ENCODE measurements around the gene PDE6A. TPM values are rescaled to one million over a fixed set of nuclear protein-coding genes. Genes with fewer than 3 reads are reported as not detected.

The PDE6A gene
- total and polyA plus RNA-seq, 2 of the 8 experiments (the other 6 are each of a cell fraction or from before 2014, with no cell fraction given), result not detected

GRCh38 chr5:149849280-149849965, 95.2 kb downstream of the PDE6A start (continued):
- TF ChIP-seq CHD7 (IDR thresholded peaks at IDR 0.05; ENCODE audit: insufficient replicate concordance, low read length) (no peak), GABPA (IDR thresholded peaks at IDR 0.05; ENCODE audit: borderline replicate concordance, insufficient read depth, low read length) (no peak), TAF1 (IDR thresholded peaks at IDR 0.05; ENCODE audit: low read depth, low read length) (no peak), KDM1A (IDR thresholded peaks at IDR 0.05; ENCODE audit: borderline replicate concordance, low read length) (no peak), MAX (IDR thresholded peaks at IDR 0.05) (no peak), EGR1 (IDR thresholded peaks at IDR 0.05; ENCODE audit: borderline replicate concordance, low read depth, low read length) (no peak), RFX5 (IDR thresholded peaks at IDR 0.05; ENCODE audit: borderline replicate concordance, low read depth, low read length) (no peak), KDM4A (IDR thresholded peaks at IDR 0.05; ENCODE audit: low read depth, low read length, severe bottlenecking) (no peak), SP1 (IDR thresholded peaks at IDR 0.05; ENCODE audit: low read depth, low read length) (no peak), CBX8 (IDR thresholded peaks at IDR 0.05; ENCODE audit: borderline replicate concordance, low read depth, low read length) (no peak), RBBP5 (IDR thresholded peaks at IDR 0.05; ENCODE audit: borderline replicate concordance, low read depth, low read length) (no peak)
